Middle frontal gyrus (tissue), 1 donor: ENCODE results near the gene VGLL3.
"Not testable (repeated sequence)": the region's sequence is repeated elsewhere in the genome, so short reads cannot be mapped to it uniquely, and the experiment has no call there.

Source experiments
- DNase-seq: peaks from one replicate; pipeline ENCODE4 v3.0.0-alpha.2; 2015; ENCODE audit warnings: low spot score; ENCODE audit errors: extremely low spot score

VGLL3 gene

DNA sequence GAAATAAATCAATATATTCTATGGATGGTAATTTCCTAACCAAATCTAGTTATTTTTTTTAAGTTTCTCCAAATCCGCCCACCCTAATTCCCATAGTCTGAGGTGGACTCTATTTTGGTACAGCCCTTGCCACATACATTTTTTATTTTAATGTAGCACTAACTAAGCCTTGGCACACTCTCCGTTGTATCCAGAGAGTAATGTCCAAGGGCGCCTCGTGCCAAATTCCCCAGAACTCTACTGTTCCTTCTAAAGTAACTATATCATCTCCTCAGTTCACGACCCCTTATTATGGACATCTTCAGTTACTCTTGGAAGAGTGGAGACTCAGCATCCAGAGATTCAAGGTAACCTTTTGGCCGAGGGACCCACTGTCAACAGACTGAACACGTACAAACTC, 1.3 kb downstream of the VGLL3 start:
- DNase-seq = no peak

DNA sequence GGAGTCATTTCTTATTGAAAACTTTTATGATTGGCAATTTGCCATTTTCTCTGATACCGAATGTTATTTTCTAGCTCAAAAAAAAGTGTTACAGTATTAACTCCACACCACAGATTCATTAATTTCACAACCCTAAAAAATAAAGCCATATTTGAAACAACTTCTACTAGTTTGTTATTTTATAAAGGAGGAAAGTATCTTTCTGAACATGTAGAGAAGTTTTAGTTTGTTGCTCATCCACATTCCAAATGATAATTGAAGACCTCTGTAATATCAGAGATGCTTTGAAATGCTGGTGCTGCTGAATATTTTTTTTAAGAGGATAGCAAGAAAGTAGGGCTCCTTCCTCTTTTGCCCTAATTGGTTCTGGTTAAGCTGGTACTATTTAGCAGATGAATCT, 1.9 kb downstream of the VGLL3 start:
- DNase-seq = no peak

DNA sequence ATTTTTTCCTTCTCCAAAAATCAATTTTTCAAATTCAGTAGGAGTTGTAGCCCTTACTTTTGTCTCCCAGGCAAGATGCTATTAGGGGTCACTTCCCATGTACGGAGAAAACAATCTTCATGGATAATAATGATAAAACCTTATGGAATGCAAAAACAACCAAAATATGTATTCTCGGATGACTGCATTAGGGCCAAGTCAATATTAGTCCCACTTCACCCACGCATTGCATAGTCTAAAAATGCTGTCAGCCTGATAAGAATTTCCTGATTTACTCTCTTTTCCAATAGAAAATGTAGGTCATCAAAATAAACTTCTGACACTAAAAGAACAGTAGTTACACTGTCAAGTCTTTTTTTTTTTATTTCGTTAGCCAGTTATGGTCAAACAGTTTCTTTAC, 2.7 kb downstream of the VGLL3 start:
- no peak for DNase-seq

DNA sequence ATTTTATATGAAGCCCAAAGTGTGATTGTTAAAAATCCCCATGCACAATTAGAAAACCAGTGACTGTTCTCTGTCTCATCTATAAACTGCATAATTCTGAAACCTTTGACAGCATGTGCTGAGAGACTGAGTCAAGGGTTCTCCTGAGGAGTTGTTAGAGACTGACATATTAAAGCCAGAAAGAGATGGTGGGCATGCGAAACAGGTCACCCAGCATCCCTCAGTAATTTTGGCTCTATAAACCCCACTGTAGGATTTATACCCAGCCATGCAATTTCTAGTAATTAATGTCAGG, 3.6 kb downstream of the VGLL3 start:
- DNase-seq = no peak

DNA sequence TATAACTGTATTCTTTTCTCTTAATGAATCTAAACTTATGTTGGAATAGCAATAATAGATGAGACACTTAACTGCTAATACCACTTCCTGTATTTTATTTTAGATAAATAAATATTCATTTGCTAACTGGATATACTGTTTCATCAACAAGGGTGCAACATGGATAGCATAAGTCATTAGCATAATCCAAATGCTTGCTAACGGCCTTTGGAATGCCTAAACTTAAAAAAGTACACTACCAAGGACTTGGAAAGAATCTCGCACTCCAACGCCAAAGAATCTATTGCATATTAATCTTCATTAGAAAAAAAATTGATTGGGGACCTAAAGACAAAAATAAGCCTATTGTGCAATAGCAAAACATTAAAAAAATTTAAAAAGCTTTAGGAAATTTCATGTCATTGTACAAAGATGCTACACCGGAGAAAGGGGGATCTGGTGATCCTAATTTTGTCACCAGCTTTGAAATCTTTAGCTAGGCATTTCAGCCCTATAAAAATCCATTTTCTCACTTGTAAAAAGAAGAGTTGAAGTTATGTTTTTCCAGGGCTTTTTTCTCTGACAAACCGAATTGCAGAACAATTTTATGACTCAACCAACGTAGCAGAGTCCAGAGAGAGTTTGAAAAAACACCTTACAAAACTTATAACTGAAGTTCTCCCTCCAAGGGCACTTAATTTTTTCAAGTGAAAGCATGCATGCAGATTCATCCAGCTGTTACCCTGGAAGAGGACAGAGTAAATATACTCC, 4.1 kb downstream of the VGLL3 start:
- no peak for DNase-seq

DNA sequence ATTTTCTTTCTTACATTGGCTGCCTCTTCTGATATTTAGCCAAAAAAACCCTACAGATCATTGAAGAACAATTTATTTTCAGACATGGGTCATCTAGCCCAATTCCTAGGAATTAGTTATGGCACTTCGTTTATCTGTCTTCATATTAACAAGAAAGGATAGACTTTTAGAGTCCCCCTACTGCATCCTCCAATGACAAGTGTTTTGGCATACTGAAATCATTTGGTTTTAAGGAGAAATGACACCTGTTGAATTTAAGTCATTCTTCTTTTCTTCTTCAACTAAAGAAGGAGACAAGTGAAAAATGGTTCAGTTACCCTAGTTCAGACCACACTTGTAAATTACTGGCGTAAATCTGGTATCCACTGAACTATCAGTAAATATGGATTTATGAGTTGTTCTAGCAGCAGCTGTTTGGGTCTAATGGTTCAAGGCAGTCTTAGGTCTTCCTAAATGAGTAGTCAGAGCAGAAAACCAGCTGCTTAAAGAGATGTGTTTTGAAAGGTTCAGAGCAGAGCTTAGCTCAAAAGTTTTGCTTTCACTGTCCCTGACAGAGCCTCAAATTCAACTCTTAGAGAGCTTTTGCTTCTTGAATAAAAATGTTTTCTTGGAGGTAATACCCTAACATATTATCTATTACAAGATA, 5.6 kb downstream of the VGLL3 start:
- DNase-seq = no peak

DNA sequence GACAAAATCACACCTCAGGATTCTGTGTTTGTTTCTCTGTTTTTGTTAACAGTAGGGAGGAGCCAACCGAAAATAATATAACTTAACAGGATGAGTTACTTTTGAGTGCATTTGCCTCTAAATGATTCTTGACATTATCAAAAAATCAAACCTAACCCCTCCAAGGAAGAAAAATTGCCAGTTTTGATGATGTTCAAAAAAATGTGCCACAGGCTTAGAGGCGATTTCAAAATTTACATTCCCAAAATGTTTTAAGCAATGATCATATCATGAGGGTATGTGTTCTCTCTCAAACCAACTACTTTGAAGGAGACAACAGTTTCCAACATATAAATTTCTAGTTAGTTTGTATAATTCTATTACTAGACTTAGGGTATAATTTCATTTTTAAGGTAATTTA, 6.7 kb downstream of the VGLL3 start:
- no peak for DNase-seq

DNA sequence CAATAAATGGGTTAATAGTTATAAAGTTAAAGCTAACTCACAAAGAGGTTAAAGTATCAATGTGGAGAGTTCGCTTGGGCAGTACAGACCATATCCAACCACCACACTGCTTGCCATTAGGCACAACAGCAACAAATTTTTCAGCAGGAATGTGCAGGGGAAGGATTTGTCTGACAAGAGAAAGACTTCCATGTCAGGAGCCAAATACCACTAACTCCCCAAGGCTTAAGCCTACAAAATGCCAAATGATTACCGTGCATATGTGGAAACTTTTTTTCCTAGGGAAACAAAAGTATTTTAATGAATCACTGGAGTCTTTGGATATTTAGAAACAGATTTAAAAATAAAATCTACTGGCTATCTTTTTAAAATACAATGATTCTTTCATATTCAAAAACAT, 8.1 kb downstream of the VGLL3 start:
- no peak for DNase-seq

DNA sequence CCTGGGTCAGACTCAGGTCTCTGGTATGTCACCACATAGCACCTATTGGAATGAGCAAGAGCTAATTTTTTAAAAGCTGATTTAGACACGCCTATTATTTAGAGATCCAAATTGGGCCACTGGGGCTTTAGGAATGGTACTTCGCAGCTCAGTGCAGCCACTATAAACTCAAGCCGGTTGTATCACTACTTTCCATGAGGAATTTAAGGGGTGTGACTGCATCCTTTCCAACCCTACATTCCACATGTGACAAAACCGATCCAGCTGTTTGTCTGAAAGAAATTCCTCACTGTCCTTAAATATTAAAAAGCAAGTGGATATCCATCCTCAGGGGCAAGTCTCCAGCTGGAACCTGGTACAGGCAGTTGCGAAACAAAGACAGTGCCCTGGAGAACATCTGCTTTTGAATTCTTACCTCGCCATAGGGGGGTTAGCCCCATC, 12.8 kb downstream of the VGLL3 start:
- DNase-seq = no peak

DNA sequence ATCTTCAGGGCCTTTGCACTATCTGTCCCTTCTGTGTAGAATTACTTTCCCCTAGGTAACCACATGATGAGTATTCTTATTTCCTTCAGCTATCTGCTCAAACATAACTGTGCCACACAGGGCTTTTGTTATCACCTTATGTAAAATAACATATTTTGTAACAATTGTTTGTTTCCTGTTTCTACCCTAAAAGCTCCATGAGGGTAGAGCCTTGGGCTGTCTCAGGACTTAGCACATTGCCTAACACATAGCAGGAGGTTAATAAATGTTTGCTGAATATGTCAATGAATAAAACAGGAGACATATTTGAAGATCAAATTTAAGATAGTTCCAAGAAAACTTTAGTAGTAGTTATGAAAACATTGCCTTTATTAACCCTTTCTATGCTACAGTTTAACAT, 14.7 kb downstream of the VGLL3 start:
- no peak for DNase-seq

DNA sequence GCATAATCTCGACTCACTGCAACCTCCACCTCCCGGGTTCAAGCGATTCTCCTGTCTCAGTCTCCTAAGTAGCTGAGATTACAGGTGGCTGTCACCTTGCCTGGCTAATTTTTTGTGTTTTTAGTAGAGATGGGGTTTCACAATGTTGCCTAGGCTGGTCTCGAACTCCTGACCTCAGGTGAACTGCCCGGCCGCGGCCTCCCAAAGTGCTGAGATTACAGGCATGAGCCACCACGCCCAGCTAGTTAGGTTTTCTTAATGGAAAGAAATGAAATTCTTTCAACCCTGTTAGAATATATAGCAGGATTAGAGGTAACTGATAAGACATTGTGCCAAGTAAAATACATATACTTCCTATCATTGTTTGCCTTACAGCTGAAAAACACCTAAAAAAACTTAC, 16.8 kb downstream of the VGLL3 start:
- not testable (repeated sequence) for DNase-seq

DNA sequence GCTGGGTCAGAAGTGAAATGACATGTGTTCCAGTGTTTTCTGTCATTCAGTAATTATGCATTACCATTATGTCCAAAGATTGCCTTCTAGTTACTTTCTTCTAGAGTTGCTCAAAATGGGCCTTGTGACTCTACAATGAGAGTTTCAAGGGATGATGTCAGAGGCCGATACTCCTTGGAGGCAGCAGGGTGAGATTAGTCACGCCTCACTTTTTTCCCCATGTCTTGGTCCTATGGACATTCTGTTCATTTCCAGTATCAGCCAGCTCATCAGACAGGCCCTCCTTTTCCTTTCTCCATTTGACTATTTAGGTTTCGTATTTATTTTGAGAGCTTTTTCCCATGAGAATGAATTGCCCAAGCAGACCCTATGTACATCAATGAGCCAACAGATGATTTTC, 17.5 kb downstream of the VGLL3 start:
- no peak for DNase-seq

DNA sequence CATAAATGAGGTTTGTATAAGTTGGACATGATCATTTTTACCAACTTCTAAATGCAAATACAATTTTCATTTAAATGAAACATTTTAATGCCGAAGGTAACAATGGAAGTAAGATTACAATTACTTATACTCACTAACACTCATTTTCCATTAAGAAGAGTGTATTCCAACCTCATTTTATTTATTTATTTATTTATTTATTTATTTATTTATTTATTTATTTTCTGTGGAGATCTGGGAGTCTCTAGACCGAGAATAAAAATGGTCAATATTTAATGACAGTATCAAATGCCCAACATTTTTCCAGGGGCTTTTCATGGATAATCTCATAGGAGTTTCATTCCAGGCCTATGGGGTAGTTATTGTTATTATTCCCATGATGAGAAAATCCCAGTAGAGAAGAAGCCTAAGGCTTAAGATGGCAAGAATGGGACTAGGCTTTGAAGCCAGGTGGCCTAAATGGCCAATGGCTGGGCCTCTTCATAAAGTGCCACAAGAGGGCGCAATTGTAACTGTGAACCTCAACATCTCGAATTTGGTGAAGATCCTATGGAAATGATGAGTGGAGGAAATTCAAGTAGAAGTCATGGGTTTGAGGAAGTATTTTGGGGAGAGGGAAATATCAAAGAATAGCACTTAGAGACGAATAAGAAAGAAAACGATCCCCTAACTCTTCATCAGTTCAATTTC, 21.3 kb downstream of the VGLL3 start:
- no peak for DNase-seq

DNA sequence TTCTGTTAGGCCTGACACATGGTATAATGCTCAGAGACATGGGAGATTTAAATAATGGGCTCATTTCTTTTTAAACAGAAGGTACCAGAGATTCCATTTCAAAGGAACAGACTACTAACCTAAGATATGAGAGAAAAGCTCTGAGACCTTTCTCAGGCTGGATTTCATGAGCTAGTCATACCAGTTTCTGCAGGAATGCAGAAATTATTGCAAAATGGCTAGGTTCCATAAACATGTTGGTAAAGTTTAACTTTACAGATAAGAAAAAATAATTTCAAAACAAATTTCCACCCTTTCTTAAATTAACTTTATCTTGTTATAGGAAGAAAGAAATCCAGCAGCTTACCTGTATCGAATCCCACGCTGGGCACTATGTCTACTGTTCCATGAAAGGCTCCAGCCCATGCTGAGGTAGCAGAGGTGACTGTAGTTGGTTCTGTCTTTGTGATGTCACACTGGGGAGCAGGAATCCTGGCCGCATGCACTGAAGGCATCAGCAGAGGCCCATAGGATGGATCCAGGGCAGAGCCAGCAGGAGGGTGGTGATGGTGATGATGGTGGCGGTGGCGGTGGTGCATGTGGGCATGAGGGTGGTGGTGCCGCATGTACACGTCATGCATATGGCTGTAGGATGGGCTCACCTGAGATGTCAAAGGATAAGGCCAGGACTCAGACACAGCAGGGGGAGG, 22.6 kb downstream of the VGLL3 start:
- DNase-seq = no peak

DNA sequence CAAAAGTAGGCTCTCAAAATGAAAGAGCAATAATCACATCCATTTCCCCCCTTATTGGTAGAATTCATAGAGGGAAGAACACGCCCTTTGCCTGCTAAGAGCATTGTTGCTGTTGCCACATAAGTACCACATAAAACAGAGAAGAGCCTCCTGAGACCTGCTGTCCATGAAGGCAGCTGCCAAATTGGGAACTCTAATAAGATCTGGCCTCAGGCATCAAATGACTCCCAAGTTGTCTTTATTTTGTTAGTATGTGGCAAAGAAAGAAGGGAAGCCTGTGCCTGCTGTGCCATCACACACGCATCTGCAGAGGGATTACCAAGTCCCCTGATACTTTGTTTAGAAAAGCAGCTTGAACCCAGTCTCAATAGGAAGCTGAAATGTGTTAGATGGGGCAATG, 23.9 kb downstream of the VGLL3 start:
- DNase-seq = no peak

DNA sequence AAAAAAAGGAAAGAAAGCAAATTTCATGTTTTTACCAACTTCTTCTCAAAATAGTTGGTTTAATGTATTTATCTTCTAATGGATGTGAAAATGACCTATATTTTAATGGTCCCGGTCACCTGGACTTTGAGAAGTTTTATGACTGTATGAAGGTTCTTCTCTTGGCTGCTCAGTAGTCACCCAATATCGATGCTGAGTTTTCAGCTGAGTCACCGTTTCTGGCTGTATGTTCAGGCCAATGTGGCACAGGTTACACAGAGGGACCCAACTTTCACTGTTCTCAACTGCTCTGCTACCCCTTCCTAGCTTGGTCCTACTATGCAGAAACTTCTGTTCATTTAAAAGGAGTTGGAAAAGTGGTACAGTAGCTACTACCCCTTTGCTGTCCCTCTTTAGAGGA, 25.8 kb downstream of the VGLL3 start:
- DNase-seq = no peak

DNA sequence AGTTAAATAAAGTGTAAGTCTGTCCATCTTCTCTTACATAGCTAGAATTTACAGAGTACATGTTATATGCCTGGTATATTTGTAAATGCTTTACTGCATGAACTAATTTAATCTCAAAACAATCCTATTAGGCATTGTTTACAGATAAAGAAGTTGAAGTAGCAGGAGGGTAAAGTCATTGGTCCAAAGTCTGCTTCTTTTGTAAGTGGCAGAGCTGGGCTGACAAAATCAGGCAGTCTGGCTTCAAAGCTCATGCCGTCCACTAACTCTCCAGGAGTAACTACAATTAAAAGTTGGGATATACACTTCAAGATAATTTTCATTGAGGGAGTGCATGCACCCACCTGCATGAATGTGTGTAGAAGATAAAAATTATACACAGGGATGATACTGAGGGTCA, 27.3 kb downstream of the VGLL3 start:
- no peak for DNase-seq

DNA sequence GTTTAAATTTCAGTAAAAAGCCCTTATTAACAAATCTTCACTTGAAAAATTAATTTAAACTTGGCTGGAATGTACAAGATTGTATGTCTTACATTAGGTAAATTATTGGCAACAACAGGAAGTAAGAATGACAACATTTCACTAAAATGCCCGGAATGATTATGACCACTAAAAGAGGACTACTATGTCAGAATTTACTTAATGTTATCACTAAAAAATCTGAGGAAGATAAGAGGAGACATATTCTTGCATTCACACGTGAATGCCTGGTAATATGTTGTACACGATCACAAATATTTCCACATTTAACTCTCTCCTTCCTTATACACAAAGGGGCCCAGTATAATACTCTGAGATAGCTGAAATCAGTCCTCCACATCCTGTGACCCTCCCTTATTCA, 29.7 kb downstream of the VGLL3 start:
- DNase-seq = no peak

DNA sequence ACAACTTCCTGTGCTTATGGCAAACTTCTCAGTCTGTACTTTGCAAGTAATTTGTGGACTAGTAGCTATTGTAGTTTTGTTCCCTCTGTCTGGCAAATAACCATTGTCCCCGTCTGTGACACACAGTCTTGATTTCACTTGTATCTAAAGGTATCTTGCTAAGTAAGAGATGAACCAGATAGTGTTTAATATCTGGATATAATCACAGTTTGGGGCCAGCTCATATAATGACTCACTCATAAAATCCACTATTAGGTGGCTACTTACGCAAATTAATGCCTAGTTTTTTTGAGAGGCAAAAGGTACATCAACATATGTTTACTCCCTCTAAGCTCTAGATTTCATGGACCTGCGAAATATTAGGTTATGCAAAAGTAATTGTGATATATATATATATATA, 30.4 kb downstream of the VGLL3 start:
- no peak for DNase-seq

DNA sequence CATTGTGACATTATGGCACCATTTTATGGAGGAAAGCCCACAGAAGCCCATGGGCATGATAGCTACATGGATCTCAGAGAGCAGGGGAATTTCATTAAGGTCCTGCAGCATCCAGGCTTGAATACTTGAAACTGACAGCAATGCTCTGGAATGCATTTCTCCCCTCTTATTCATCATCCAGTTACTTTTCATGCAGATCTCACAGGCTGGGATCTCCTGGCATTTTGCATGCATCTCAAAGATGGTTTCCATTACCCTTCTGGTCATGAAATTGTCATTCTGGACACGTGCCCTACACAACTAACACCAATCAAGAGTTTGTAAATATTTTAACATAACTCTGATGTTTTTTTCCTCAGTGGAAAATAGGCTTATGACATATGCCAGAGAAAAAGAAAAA, 32.4 kb downstream of the VGLL3 start:
- no peak for DNase-seq

DNA sequence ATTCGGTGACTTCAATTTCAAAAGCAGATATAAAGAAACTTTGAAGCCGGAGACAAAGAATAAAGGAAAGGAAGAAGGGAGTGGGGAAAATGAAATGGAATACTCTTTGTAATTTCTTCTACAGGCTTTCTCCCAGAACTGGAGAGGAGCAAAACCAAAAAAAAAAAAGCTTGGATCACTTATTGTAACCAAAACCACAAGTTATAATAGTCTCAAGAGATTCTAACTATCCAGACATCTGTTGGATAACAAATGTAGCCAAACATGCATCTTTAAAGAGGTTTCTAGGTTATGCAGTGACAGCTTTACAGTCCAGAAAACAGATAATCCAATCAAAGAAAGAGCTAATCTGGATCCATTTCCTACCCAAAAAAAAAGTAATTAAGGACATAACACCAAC, 36.2 kb downstream of the VGLL3 start:
- no peak for DNase-seq

DNA sequence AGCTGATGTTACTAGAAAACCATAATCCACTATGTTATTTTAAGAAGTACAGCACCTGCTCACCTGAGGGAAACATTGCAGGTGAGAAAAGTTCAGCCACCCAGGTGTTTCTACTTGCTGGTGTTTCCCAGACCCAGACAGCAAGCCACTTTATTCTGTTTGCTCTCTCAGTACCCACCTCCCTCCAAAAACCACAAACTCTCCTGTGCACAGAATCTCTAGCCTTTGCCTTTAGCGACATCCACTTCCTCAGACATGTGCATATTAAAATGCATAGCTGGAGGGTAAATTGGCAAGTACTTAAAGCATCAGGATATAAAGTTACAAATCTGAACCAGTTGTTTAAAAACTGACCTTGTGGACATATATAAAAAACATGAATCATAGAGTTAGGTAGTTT, 36.7 kb downstream of the VGLL3 start:
- no peak for DNase-seq
